ENCODE measurements around the gene PRLHR. TPM values are rescaled to one million over a fixed set of nuclear protein-coding genes. Genes with fewer than 3 reads are reported as not detected.
"Not testable (repeated sequence)": the region's sequence is repeated elsewhere in the genome, so short reads cannot be mapped to it uniquely, and the experiment has no call there.

The PRLHR gene
- not detected for total RNA-seq

GRCh38 chr10:118595598-118596425 is at the start of gene PRLHR:
PRLHR (minus strand) TSS chr10:118595648; CDS start chr10:118595244, 404 bp downstream.
- no peak for ATAC-seq
- Mint-ChIP-seq H3K36me3 (ENCODE audit: low read depth) (no peaks in the 10 kb centered on the region), H3K4me1 (ENCODE audit: low read depth) (no peaks in the 10 kb centered on the region), H3K27me3 (ENCODE audit: low read depth) (peaks cover 57% of the 10 kb centered on the region), H3K4me3 (no peak within 1 kb of the TSS), H3K27ac (no peak within 1 kb of the TSS), H3K9me3 (ENCODE audit: insufficient read depth) (no peaks in the 10 kb centered on the region)
- DNase-seq = peak; percentile 34
- POLR2A ChIA-PET = no interaction called here
- CTCF ChIA-PET = no interaction called here

GRCh38 chr10:118642228-118642627 is 46.8 kb upstream of the PRLHR start:
- DNase-seq = no peak
- H3K36me3 Mint-ChIP-seq (ENCODE audit: low read depth) = no peaks in the 10 kb centered on the region
- ChIA-PET POLR2A (no interaction called here), CTCF (no interaction called here)
- peaks cover 7% of the 10 kb centered on the region for H3K27me3 Mint-ChIP-seq (ENCODE audit: low read depth)
- no peak overlapping the region for H3K27ac Mint-ChIP-seq
- no peaks in the 10 kb centered on the region for H3K4me1 Mint-ChIP-seq (ENCODE audit: low read depth)
- no peak for ATAC-seq
- no peak overlapping the region for H3K4me3 Mint-ChIP-seq
- peaks cover 10% of the 10 kb centered on the region for H3K9me3 Mint-ChIP-seq (ENCODE audit: insufficient read depth)

- Mint-ChIP-seq H3K4me3 (no peak overlapping the region), H3K27ac (no peak overlapping the region), H3K9me3 (ENCODE audit: insufficient read depth) (peaks cover 10% of the 10 kb centered on the region), H3K4me1 (ENCODE audit: low read depth) (no peaks in the 10 kb centered on the region), H3K27me3 (ENCODE audit: low read depth) (no peaks in the 10 kb centered on the region), H3K36me3 (ENCODE audit: low read depth) (no peaks in the 10 kb centered on the region)
- DNase-seq (no peak), ATAC-seq (no peak)
- ChIA-PET POLR2A (no interaction called here), CTCF (no interaction called here)
Measured at GRCh38 chr10:118638680-118639079, 43.2 kb upstream of the PRLHR start.

GRCh38 chr10:118635674-118636402 is 40.4 kb upstream of the PRLHR start:
- ATAC-seq = no peak
- no peaks in the 10 kb centered on the region for H3K36me3 Mint-ChIP-seq (ENCODE audit: low read depth)
- no peak overlapping the region for H3K27ac Mint-ChIP-seq
- ChIA-PET CTCF (interaction anchor here (1.0 kb wide), 1 partner anchor 85 kb away, joined by 3 read pairs; no protein-coding TSS in a partner anchor), POLR2A (no interaction called here)
- H3K4me3 Mint-ChIP-seq = no peak overlapping the region
- H3K9me3 Mint-ChIP-seq (ENCODE audit: insufficient read depth) = peaks cover 10% of the 10 kb centered on the region
- no peaks in the 10 kb centered on the region for H3K27me3 Mint-ChIP-seq (ENCODE audit: low read depth)
- no peaks in the 10 kb centered on the region for H3K4me1 Mint-ChIP-seq (ENCODE audit: low read depth)
- DNase-seq = no peak

- peaks cover 4% of the 10 kb centered on the region for H3K9me3 Mint-ChIP-seq (ENCODE audit: insufficient read depth)
- no peaks in the 10 kb centered on the region for H3K4me1 Mint-ChIP-seq (ENCODE audit: low read depth)
- ChIA-PET CTCF (no interaction called here), POLR2A (no interaction called here)
- no peak overlapping the region for H3K4me3 Mint-ChIP-seq
- DNase-seq (no peak), ATAC-seq (no peak)
- no peaks in the 10 kb centered on the region for H3K36me3 Mint-ChIP-seq (ENCODE audit: low read depth)
- peaks cover 3% of the 10 kb centered on the region for H3K27me3 Mint-ChIP-seq (ENCODE audit: low read depth)
- no peak overlapping the region for H3K27ac Mint-ChIP-seq
Measured at GRCh38 chr10:118633786-118634185, 38.3 kb upstream of the PRLHR start.

GRCh38 chr10:118629211-118629610 is 33.8 kb upstream of the PRLHR start:
- DNase-seq (no peak), ATAC-seq (no peak)
- peaks cover 3% of the 10 kb centered on the region for H3K27me3 Mint-ChIP-seq (ENCODE audit: low read depth)
- H3K4me3 Mint-ChIP-seq = no peak overlapping the region
- ChIA-PET POLR2A (no interaction called here), CTCF (no interaction called here)
- no peaks in the 10 kb centered on the region for H3K4me1 Mint-ChIP-seq (ENCODE audit: low read depth)
- no peaks in the 10 kb centered on the region for H3K9me3 Mint-ChIP-seq (ENCODE audit: insufficient read depth)
- no peaks in the 10 kb centered on the region for H3K36me3 Mint-ChIP-seq (ENCODE audit: low read depth)
- H3K27ac Mint-ChIP-seq = no peak overlapping the region

GRCh38 chr10:118628397-118628796 is 32.9 kb upstream of the PRLHR start:
- no peak for ATAC-seq

GRCh38 chr10:118626953-118627352 is 31.5 kb upstream of the PRLHR start:
- no peak for DNase-seq
- ChIA-PET POLR2A (no interaction called here), CTCF (interaction anchor here (1.1 kb wide), 1 partner anchor 168 kb away, joined by 3 read pairs; no protein-coding TSS in a partner anchor)
- Mint-ChIP-seq H3K27me3 (ENCODE audit: low read depth) (peaks cover 3% of the 10 kb centered on the region), H3K4me3 (no peak overlapping the region), H3K27ac (no peak overlapping the region), H3K4me1 (ENCODE audit: low read depth) (no peaks in the 10 kb centered on the region), H3K9me3 (ENCODE audit: insufficient read depth) (no peaks in the 10 kb centered on the region), H3K36me3 (ENCODE audit: low read depth) (no peaks in the 10 kb centered on the region)
- ATAC-seq = no peak

More at GRCh38 chr10:118628397-118628796, 32.9 kb upstream of the PRLHR start:
- no peaks in the 10 kb centered on the region for H3K36me3 Mint-ChIP-seq (ENCODE audit: low read depth)
- ChIA-PET CTCF (no interaction called here), POLR2A (interaction anchor here (0.6 kb wide), 1 partner anchor 21 kb away, joined by 3 read pairs; no protein-coding TSS in a partner anchor)
- H3K9me3 Mint-ChIP-seq (ENCODE audit: insufficient read depth) = no peaks in the 10 kb centered on the region
- no peak for DNase-seq
- H3K4me3 Mint-ChIP-seq = no peak overlapping the region
- H3K27ac Mint-ChIP-seq = no peak overlapping the region
- no peaks in the 10 kb centered on the region for H3K4me1 Mint-ChIP-seq (ENCODE audit: low read depth)
- H3K27me3 Mint-ChIP-seq (ENCODE audit: low read depth) = peaks cover 3% of the 10 kb centered on the region

GRCh38 chr10:118625504-118625903 is 30.1 kb upstream of the PRLHR start:
- no peaks in the 10 kb centered on the region for H3K9me3 Mint-ChIP-seq (ENCODE audit: insufficient read depth)
- H3K36me3 Mint-ChIP-seq (ENCODE audit: low read depth) = no peaks in the 10 kb centered on the region
- ATAC-seq = no peak
- no peak overlapping the region for H3K27ac Mint-ChIP-seq
- H3K4me3 Mint-ChIP-seq = no peak overlapping the region
- no peak for DNase-seq
- CTCF ChIA-PET = interaction anchor here (0.5 kb wide), 1 partner anchor 60 kb away, joined by 3 read pairs; no protein-coding TSS in a partner anchor
- H3K27me3 Mint-ChIP-seq (ENCODE audit: low read depth) = peaks cover 3% of the 10 kb centered on the region
- peaks cover 14% of the 10 kb centered on the region for H3K4me1 Mint-ChIP-seq (ENCODE audit: low read depth)
- POLR2A ChIA-PET = no interaction called here

GRCh38 chr10:118624747-118625146 is 29.3 kb upstream of the PRLHR start:
- POLR2A ChIA-PET = no interaction called here

GRCh38 chr10:118621304-118621942 is 26.0 kb upstream of the PRLHR start:
- Mint-ChIP-seq H3K36me3 (ENCODE audit: low read depth) (no peaks in the 10 kb centered on the region), H3K4me3 (no peak overlapping the region), H3K9me3 (ENCODE audit: insufficient read depth) (no peaks in the 10 kb centered on the region), H3K27ac (no peak overlapping the region), H3K4me1 (ENCODE audit: low read depth) (peaks cover 15% of the 10 kb centered on the region), H3K27me3 (ENCODE audit: low read depth) (no peaks in the 10 kb centered on the region)
- DNase-seq = no peak
- peak; percentile 60 for ATAC-seq
- ChIA-PET POLR2A (no interaction called here), CTCF (interaction anchor here (0.7 to 0.8 kb wide), 2 partner anchors 100 to 107 kb away, joined by 3 read pairs; no protein-coding TSS in a partner anchor)

More at GRCh38 chr10:118624747-118625146, 29.3 kb upstream of the PRLHR start:
- no peaks in the 10 kb centered on the region for H3K36me3 Mint-ChIP-seq (ENCODE audit: low read depth)
- DNase-seq (no peak), ATAC-seq (no peak)
- CTCF ChIA-PET = no interaction called here
- peaks cover 3% of the 10 kb centered on the region for H3K27me3 Mint-ChIP-seq (ENCODE audit: low read depth)
- H3K27ac Mint-ChIP-seq = no peak overlapping the region
- no peaks in the 10 kb centered on the region for H3K9me3 Mint-ChIP-seq (ENCODE audit: insufficient read depth)
- peaks cover 15% of the 10 kb centered on the region for H3K4me1 Mint-ChIP-seq (ENCODE audit: low read depth)
- H3K4me3 Mint-ChIP-seq = no peak overlapping the region

GRCh38 chr10:118613863-118614262 is 18.4 kb upstream of the PRLHR start:
- H3K4me1 Mint-ChIP-seq (ENCODE audit: low read depth); DNase-seq; H3K4me3 Mint-ChIP-seq; H3K27me3 Mint-ChIP-seq (ENCODE audit: low read depth); ATAC-seq; H3K9me3 Mint-ChIP-seq (ENCODE audit: insufficient read depth); CTCF ChIA-PET; H3K36me3 Mint-ChIP-seq (ENCODE audit: low read depth); POLR2A ChIA-PET; H3K27ac Mint-ChIP-seq: not testable (repeated sequence)

All from activated CD8-positive, alpha-beta T cell treated with anti-CD3 and anti-CD28 coated beads, Interleukin-2, amount 10 ng/mL, durations not matched to agents 7 days and 5 days (primary cell).